ENCODE data around the gene MBTPS1.

- no peak for TF ChIP-seq CTCF (IDR thresholded peaks at IDR 0.05; ENCODE audit: poor library complexity, severe bottlenecking)
- no peak for TF ChIP-seq SMC3 (conservative IDR thresholded peaks at IDR 0.05; ENCODE audit: poor library complexity)
- no peak for TF ChIP-seq POLR2AphosphoS5 (IDR thresholded peaks at IDR 0.05)
- no peak for TF ChIP-seq EP300 (conservative IDR thresholded peaks at IDR 0.05; ENCODE audit: poor library complexity, severe bottlenecking)
- no peak for TF ChIP-seq TAF1 (IDR thresholded peaks at IDR 0.05; ENCODE audit: low read depth)
These were observed 107.5 kb downstream of the MBTPS1 start for GRCh38 chr16:84009282-84009681.

All from neural cell (in vitro differentiated cells).